Chondrocyte (in vitro differentiated cells): Measurements from ENCODE around the gene CLEC4G. TPM values are rescaled to one million over a fixed set of nuclear protein-coding genes. Genes with fewer than 3 reads are reported as not detected.

ENCODE experiments used
- DNase-seq: peaks from one replicate; pipeline ENCODE4 v3.0.0; 2021; ENCODE audit warnings: mixed read lengths, low spot score
- H3K27ac Mint-ChIP-seq: one replicate; pipeline ENCODE4 v1.8.0; 2021; ENCODE audit warnings: mild to moderate bottlenecking, moderate library complexity, mixed read lengths; ENCODE audit not compliant: unreplicated experiment
- H3K27me3 Mint-ChIP-seq: 2 replicates; pipeline ENCODE4 v1.8.0; 2021; ENCODE audit warnings: low read depth, mixed read lengths
- H3K36me3 Mint-ChIP-seq: 2 replicates; pipeline ENCODE4 v1.8.0; 2021; ENCODE audit warnings: low read depth, mixed read lengths
- H3K4me1 Mint-ChIP-seq: 2 replicates; pipeline ENCODE4 v1.8.0; 2021; ENCODE audit warnings: low read depth, mild to moderate bottlenecking, mixed read lengths
- H3K4me3 Mint-ChIP-seq: one replicate; pipeline ENCODE4 v1.8.0; 2021; ENCODE audit warnings: mild to moderate bottlenecking, moderate library complexity, mixed read lengths; ENCODE audit not compliant: unreplicated experiment
- H3K9me3 Mint-ChIP-seq: 2 replicates; pipeline ENCODE4 v1.8.0; 2021; ENCODE audit warnings: low read depth, mixed read lengths
- total RNA-seq: library from RNA; stranded (reverse); gene quantifications from 3 replicates; pipeline ENCODE4 v1.2.1, GENCODE V29; 2021
- TF ChIP-seq, protein P1 (sequence below): fragments of 200-600 bp; sonication (generic); IDR thresholded peaks from 2 replicates; pipeline ENCODE4 v1.5.0; 2021; ENCODE audit warnings: antibody characterized with exemption, mild to moderate bottlenecking, moderate library complexity

CLEC4G gene
- total RNA-seq, 1 donor from 2014 or later, result not detected

DNA sequence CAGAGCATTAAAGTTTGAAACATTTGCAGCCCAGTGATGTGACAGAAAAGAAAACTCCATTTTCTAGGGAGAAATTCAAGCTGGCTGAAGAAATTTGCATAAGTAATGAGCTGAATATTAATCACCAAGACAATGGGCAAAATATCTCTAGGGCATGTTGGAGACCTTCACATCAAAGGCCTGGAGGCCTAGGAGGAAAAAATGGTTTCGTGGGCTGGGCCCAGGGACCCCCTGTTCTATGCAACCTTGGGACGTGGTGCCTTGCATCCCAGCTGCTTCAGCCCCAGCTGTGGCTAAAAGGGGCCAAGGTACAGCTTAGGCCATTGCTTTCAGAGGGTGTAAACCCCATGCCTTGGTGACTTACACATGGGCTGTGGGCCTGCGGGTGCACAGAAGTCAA is 25.4 kb upstream of the CLEC4G start:
- no peak for DNase-seq
- TF ChIP-seq, protein P1, sequence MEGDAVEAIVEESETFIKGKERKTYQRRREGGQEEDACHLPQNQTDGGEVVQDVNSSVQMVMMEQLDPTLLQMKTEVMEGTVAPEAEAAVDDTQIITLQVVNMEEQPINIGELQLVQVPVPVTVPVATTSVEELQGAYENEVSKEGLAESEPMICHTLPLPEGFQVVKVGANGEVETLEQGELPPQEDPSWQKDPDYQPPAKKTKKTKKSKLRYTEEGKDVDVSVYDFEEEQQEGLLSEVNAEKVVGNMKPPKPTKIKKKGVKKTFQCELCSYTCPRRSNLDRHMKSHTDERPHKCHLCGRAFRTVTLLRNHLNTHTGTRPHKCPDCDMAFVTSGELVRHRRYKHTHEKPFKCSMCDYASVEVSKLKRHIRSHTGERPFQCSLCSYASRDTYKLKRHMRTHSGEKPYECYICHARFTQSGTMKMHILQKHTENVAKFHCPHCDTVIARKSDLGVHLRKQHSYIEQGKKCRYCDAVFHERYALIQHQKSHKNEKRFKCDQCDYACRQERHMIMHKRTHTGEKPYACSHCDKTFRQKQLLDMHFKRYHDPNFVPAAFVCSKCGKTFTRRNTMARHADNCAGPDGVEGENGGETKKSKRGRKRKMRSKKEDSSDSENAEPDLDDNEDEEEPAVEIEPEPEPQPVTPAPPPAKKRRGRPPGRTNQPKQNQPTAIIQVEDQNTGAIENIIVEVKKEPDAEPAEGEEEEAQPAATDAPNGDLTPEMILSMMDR, result no peak
- Mint-ChIP-seq H3K36me3 (peaks cover 4% of the 10 kb centered on the region), H3K27ac (no peak overlapping the region), H3K9me3 (peaks cover 40% of the 10 kb centered on the region), H3K4me3 (no peak overlapping the region), H3K4me1 (no peaks in the 10 kb centered on the region), H3K27me3 (peaks cover 12% of the 10 kb centered on the region)

DNA sequence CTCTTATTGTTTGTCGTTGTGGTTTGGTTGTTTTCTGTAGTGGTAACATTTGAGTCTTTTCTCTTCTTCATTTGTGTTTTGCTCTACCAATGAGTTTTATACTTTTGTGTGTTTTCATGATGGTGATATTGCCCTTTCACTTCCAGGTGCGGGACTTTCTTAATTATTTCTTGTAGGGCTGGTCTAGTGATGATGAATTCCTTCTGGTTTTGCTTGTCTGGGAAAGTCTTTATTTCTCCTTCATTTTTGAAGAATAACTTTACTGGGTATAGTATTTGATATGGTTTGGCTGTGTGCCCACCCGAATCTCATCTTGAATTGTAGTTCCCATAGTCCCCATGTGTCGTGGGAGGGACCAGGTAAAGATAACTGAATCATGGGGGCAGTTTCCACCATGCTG is 24.3 kb upstream of the CLEC4G start:
- H3K4me1 Mint-ChIP-seq, result no peaks in the 10 kb centered on the region
- TF ChIP-seq, protein P1, result no peak
- no peak overlapping the region for H3K4me3 Mint-ChIP-seq
- peaks cover 4% of the 10 kb centered on the region for H3K36me3 Mint-ChIP-seq
- H3K9me3 Mint-ChIP-seq, result peaks cover 36% of the 10 kb centered on the region
- no peak overlapping the region for H3K27ac Mint-ChIP-seq
- DNase-seq, result no peak
- H3K27me3 Mint-ChIP-seq, result peaks cover 14% of the 10 kb centered on the region

DNA sequence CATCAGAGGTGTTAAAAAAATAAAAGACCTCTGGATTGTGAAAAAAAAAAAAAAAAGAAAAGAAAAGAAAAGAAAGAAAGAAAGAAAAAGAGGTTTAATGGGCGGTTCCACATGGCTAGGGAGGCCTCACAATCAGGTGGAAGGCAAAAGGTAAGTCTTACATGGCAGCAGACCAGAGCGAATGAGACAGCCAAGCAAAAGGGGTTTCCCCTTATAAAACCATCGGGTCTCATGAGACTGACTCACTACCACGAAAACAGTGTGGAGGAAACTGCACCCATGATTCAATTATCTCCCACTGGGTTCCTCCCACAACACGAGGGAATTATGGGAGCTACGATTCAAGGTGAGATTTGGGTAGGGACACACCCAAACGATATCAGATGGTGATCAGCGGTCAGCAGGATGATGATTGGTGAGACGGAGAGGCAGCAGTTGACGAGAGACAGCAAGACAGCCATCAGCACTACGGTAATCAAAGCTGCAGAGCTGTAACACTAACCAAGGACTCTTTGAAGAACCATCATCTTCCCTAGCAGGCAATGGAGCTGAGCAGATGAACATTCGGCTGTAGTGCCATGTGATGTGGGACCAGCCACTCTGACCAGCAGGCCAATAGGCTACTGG is 19.4 kb upstream of the CLEC4G start:
- Mint-ChIP-seq H3K36me3 (peaks cover 3% of the 10 kb centered on the region), H3K9me3 (peaks cover 15% of the 10 kb centered on the region), H3K4me1 (no peaks in the 10 kb centered on the region), H3K4me3 (no peak overlapping the region), H3K27ac (no peak overlapping the region), H3K27me3 (peaks cover 31% of the 10 kb centered on the region)
- TF ChIP-seq, protein P1, result no peak
- DNase-seq, result no peak

DNA sequence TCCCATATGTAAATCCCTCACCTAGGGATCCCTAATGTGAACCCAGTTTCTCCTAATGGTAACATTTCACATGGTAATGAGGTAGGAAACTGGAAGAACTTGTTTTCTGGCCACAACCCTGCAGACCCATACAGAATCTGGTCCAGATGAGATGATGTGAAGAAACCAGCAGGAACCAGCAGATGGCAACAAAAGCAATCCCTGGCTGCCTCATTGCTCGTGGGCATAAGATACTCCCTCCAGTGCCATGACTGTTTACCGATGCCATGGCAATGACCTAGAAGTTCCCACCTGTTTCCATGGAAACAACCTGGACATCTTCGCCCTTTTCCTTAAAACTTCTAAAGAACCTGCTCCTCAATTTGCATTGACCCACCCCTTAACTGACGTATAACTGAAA is 16.8 kb upstream of the CLEC4G start:
- Mint-ChIP-seq H3K4me3 (no peak overlapping the region), H3K9me3 (peaks cover 4% of the 10 kb centered on the region), H3K27ac (no peak overlapping the region), H3K4me1 (no peaks in the 10 kb centered on the region), H3K36me3 (no peaks in the 10 kb centered on the region), H3K27me3 (peaks cover 35% of the 10 kb centered on the region)
- TF ChIP-seq, protein P1, result no peak
- DNase-seq, result no peak

DNA sequence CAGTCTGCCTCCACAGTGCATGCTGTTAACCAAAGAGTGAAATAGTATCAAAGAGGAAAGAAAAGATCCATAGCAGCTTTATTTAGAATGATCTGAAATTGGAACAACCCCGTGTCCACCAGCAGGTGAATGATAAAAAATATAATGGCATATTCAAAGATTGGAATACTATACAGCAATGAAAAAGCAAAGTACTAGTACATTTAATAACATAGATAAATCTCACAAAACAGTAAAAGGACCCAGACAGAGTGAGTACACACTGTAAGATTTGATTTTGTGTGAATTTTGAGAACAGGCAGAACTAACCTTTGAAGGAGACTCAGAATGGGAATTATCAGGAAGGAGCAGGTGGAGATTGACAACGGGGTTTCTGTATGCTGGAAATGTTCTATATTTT is 16.3 kb upstream of the CLEC4G start:
- DNase-seq, result no peak
- TF ChIP-seq, protein P1, result no peak
- H3K27me3 Mint-ChIP-seq, result peaks cover 40% of the 10 kb centered on the region
- no peaks in the 10 kb centered on the region for H3K36me3 Mint-ChIP-seq
- H3K9me3 Mint-ChIP-seq, result peaks cover 4% of the 10 kb centered on the region
- no peak overlapping the region for H3K4me3 Mint-ChIP-seq
- H3K27ac Mint-ChIP-seq, result no peak overlapping the region
- H3K4me1 Mint-ChIP-seq, result no peaks in the 10 kb centered on the region
